PFSK-1 (cell line): ENCODE data around the gene E2F4.

Source experiments
- FOXP2 ChIP-seq: optimal IDR thresholded peaks from 2 replicates; pipeline ENCODE3; 2011; ENCODE audit warnings: borderline replicate concordance, control low read depth, inconsistent platforms; ENCODE audit not compliant: insufficient read depth; ENCODE audit errors: extremely low read length, extremely low read depth
- POLR2AphosphoS5 ChIP-seq: IDR thresholded peaks from 2 replicates; pipeline ENCODE4 v1.6.1; 2012; ENCODE audit warnings: low read depth, mild to moderate bottlenecking, control low read depth, low read length, moderate library complexity
- REST ChIP-seq, 2 experiments: IDR thresholded peaks; 2 replicates each; pipeline versions ENCODE4 v1.6.1 to v1.8.0; 2011 to 2012; ENCODE audit warnings: low read depth in 2 of 2, low read length in 2 of 2, control low read depth in 1 of 2, inconsistent platforms in 1 of 2, mild to moderate bottlenecking in 1 of 2, moderate library complexity in 1 of 2; ENCODE audit not compliant: insufficient read depth in 1 of 2
- SIN3A ChIP-seq: IDR thresholded peaks from 2 replicates; pipeline ENCODE4 v1.6.1; 2012; ENCODE audit warnings: mild to moderate bottlenecking, low read length, moderate library complexity, borderline replicate concordance; ENCODE audit not compliant: insufficient read depth
- TAF1 ChIP-seq: IDR thresholded peaks from 2 replicates; pipeline ENCODE4 v1.6.1; 2012; ENCODE audit warnings: low read length, control low read depth, borderline replicate concordance; ENCODE audit not compliant: insufficient read depth

Gene E2F4

GRCh38 chr16:67163999-67164558 lies 27.9 kb upstream of the E2F4 start:
- TF ChIP-seq TAF1: no peak

GRCh38 chr16:67164599-67165061 lies 27.3 kb upstream of the E2F4 start, which contains the start of gene HSF4:
Gene HSF4 (plus strand): TSS chr16:67164745. CDS start chr16:67164812, 67 bp downstream.
- no peak for TF ChIP-seq POLR2AphosphoS5
- no peak for TF ChIP-seq FOXP2
- no peak for TF ChIP-seq TAF1
- no peak for TF ChIP-seq SIN3A
- no peak for TF ChIP-seq REST (IDR thresholded peaks at IDR 0.05; ENCODE audit: insufficient read depth in 1 of 2, low read depth in 2 of 2, low read length in 2 of 2)

DNA sequence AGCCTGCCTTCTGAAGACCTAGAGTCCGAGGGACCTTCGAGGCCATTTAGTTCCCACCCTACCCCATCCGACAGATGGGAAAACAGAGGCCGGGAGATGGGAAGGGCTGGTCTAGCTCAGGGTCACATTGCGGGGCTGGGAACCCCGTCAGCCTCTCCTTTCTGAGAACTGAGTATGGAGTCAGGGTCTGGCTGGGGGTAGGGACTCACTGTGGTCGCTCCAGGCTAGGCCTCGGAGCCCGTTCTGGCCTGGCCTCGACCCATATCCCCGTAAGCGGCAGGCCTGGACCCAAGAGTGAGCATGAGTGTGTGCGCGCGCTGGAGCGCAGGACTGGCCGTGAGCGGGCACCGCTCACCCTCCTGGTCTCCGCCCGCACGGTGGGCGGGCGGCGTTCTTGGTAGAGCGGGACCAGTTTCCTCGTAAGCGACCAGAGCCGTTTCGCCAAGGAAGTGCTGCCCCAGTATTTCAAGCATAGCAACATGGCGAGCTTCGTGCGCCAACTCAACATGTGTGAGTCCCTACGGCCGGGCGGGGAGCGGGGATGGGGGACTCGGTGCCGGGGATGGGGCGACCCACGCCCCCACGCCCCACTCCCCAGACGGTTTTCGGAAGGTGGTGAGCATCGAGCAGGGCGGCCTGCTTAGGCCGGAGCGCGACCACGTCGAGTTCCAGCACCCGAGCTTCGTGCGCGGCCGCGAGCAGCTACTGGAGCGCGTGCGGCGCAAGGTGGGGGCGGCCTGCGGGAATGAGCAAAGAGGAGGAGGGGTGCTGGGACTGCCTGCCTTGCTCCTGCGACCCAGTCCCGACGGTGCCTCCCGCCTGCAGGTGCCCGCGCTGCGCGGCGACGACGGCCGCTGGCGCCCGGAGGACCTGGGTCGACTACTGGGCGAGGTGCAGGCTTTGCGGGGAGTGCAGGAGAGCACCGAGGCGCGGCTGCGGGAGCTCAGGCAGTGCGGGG lies 26.6 kb upstream of the E2F4 start:
- TF ChIP-seq TAF1 (no peak), FOXP2 (no peak), POLR2AphosphoS5 (no peak), REST (IDR thresholded peaks at IDR 0.05; ENCODE audit: insufficient read depth in 1 of 2, low read depth in 2 of 2, low read length in 2 of 2) (no peak), SIN3A (no peak)

GRCh38 chr16:67166110-67166547 lies 25.8 kb upstream of the E2F4 start:
- TF ChIP-seq POLR2AphosphoS5: no peak
- no peak for TF ChIP-seq REST (IDR thresholded peaks at IDR 0.05; ENCODE audit: insufficient read depth in 1 of 2, low read depth in 2 of 2, low read length in 2 of 2)
- TF ChIP-seq TAF1: no peak
- TF ChIP-seq FOXP2: no peak

GRCh38 chr16:67166598-67167168 lies 25.3 kb upstream of the E2F4 start:
- TF ChIP-seq REST (IDR thresholded peaks at IDR 0.05; ENCODE audit: insufficient read depth in 1 of 2, low read depth in 2 of 2, low read length in 2 of 2) (no peak), SIN3A (no peak), TAF1 (no peak), FOXP2 (no peak), POLR2AphosphoS5 (no peak)
